ENCODE results near the gene CEP43.

Gene CEP43

GRCh38 chr6:166957805-166958076 lies 41.5 kb upstream of the CEP43 start:
- Histone ChIP-seq H3K79me2 (ENCODE audit: insufficient read depth, low read length) (no peaks in the 10 kb centered on the region), H4K20me1 (ENCODE audit: insufficient read depth, low read length) (no peaks in the 10 kb centered on the region), H3F3A (ENCODE audit: insufficient read depth, low read length) (peaks cover 21% of the 10 kb centered on the region), H3K9me3 (ENCODE audit: low read length) (no peaks in the 10 kb centered on the region), H3K9ac (ENCODE audit: low read length) (peak overlapping the region; percentile 90), H3K9me2 (ENCODE audit: low read depth, low read length) (no peaks in the 10 kb centered on the region), H3K27ac (ENCODE audit: low read depth, low read length, poor library complexity, severe bottlenecking) (peak overlapping the region; percentile 89), H3K4me2 (ENCODE audit: low read length) (peak overlapping the region; percentile 84), H2AFZ (ENCODE audit: low read length) (no peak overlapping the region), H3K27me3 (ENCODE audit: insufficient read depth, low read length) (no peaks in the 10 kb centered on the region), H3K4me3 (ENCODE audit: low read depth, low read length, poor library complexity, severe bottlenecking) (peak overlapping the region; percentile 79), H3K36me3 (ENCODE audit: insufficient read depth, low read length) (no peaks in the 10 kb centered on the region), H3K4me1 (ENCODE audit: insufficient read depth, low read length, severe bottlenecking) (peaks cover 65% of the 10 kb centered on the region)
- TF ChIP-seq CTCF (IDR thresholded peaks at IDR 0.05; ENCODE audit: low read length) = no peak
- TF ChIP-seq EZH2 (IDR thresholded peaks at IDR 0.05; ENCODE audit: borderline replicate concordance, low read length) = no peak

- Histone ChIP-seq H3K4me1 (ENCODE audit: insufficient read depth, low read length, severe bottlenecking) (peaks cover 50% of the 10 kb centered on the region), H3K4me2 (ENCODE audit: low read length) (peak overlapping the region; percentile 84)
Observed at GRCh38 chr6:166958926-166959861, 40.0 kb upstream of the CEP43 start.

GRCh38 chr6:166959911-166960608 lies 39.1 kb upstream of the CEP43 start:
- Histone ChIP-seq H3F3A (ENCODE audit: insufficient read depth, low read length) (0 out of 2 replicates have a peak, but pooled peaks cover 8% of the 10 kb centered on the region), H3K9ac (ENCODE audit: low read length) (no peak overlapping the region), H3K4me1 (ENCODE audit: insufficient read depth, low read length, severe bottlenecking) (peaks cover 42% of the 10 kb centered on the region), H3K4me2 (ENCODE audit: low read length) (peak overlapping the region; percentile 84; the same call in 1 of the 2 replicates), H3K9me2 (ENCODE audit: low read depth, low read length) (no peaks in the 10 kb centered on the region), H3K36me3 (ENCODE audit: insufficient read depth, low read length) (no peaks in the 10 kb centered on the region), H3K4me3 (ENCODE audit: low read depth, low read length, poor library complexity, severe bottlenecking) (no peak overlapping the region), H3K27ac (ENCODE audit: low read depth, low read length, poor library complexity, severe bottlenecking) (peak overlapping the region; percentile 89), H3K27me3 (ENCODE audit: insufficient read depth, low read length) (no peaks in the 10 kb centered on the region), H3K9me3 (ENCODE audit: low read length) (no peaks in the 10 kb centered on the region), H2AFZ (ENCODE audit: low read length) (no peak overlapping the region), H4K20me1 (ENCODE audit: insufficient read depth, low read length) (no peaks in the 10 kb centered on the region), H3K79me2 (ENCODE audit: insufficient read depth, low read length) (no peaks in the 10 kb centered on the region)
- TF ChIP-seq EZH2 (IDR thresholded peaks at IDR 0.05; ENCODE audit: borderline replicate concordance, low read length) (no peak), CTCF (IDR thresholded peaks at IDR 0.05; ENCODE audit: low read length) (no peak)

More at GRCh38 chr6:166958926-166959861, 40.0 kb upstream of the CEP43 start:
- Histone ChIP-seq H2AFZ (ENCODE audit: low read length) (no peak overlapping the region), H3K36me3 (ENCODE audit: insufficient read depth, low read length) (no peaks in the 10 kb centered on the region), H3K4me3 (ENCODE audit: low read depth, low read length, poor library complexity, severe bottlenecking) (peak overlapping the region; percentile 34), H3K27ac (ENCODE audit: low read depth, low read length, poor library complexity, severe bottlenecking) (peak overlapping the region; percentile 89), H3K79me2 (ENCODE audit: insufficient read depth, low read length) (no peaks in the 10 kb centered on the region), H3K9me3 (ENCODE audit: low read length) (no peaks in the 10 kb centered on the region), H3F3A (ENCODE audit: insufficient read depth, low read length) (peaks cover 10% of the 10 kb centered on the region), H3K27me3 (ENCODE audit: insufficient read depth, low read length) (no peaks in the 10 kb centered on the region), H3K9ac (ENCODE audit: low read length) (peak overlapping the region; percentile 23; the same call in 1 of the 2 replicates), H3K9me2 (ENCODE audit: low read depth, low read length) (no peaks in the 10 kb centered on the region), H4K20me1 (ENCODE audit: insufficient read depth, low read length) (no peaks in the 10 kb centered on the region)
- TF ChIP-seq CTCF (IDR thresholded peaks at IDR 0.05; ENCODE audit: low read length) (no peak), EZH2 (IDR thresholded peaks at IDR 0.05; ENCODE audit: borderline replicate concordance, low read length) (no peak)

Data from OCI-LY1 (cell line).